Dermis microvascular lymphatic vessel endothelial cell (primary cell): Measurements from ENCODE around the gene CCHCR1. TPM values are rescaled to one million over a fixed set of nuclear protein-coding genes. Genes with fewer than 3 reads are reported as not detected.

Experiments used
- DNase-seq, 2 donors: peaks; one replicate each; pipeline versions ENCODE4 v3.0.0 to v3.0.0-alpha.2; 2010; ENCODE audit warnings: low read depth in 2 of 2
- total RNA-seq: library from RNA; depleted of rRNA; stranded (reverse); fragments of >200 nt; gene quantifications from 2 replicates; pipeline ENCODE4 v1.2.1, GENCODE V29; 2014

Gene CCHCR1
- total RNA-seq, 1 donor from 2014 or later = 11.8 TPM

DNA sequence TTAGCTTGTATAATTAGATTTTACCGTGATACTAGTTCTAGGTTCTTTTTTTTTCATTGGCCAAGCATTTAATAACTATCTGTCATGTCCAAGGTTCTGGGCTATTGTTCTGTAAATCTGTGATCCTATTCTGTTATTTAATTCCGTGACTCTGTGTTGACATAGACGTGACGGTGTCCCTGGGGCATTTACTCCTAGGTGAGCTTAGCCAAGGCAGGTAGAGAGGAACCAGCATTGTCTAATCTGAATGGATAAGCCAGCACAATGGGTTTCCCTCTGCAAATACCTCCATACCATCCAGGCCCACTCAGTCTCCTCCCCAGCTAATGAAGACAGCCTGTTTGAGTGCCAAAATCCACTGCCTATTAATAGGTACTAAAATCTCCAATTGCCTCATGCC, 28.5 kb downstream of the CCHCR1 start:
- DNase-seq = no peak

DNA sequence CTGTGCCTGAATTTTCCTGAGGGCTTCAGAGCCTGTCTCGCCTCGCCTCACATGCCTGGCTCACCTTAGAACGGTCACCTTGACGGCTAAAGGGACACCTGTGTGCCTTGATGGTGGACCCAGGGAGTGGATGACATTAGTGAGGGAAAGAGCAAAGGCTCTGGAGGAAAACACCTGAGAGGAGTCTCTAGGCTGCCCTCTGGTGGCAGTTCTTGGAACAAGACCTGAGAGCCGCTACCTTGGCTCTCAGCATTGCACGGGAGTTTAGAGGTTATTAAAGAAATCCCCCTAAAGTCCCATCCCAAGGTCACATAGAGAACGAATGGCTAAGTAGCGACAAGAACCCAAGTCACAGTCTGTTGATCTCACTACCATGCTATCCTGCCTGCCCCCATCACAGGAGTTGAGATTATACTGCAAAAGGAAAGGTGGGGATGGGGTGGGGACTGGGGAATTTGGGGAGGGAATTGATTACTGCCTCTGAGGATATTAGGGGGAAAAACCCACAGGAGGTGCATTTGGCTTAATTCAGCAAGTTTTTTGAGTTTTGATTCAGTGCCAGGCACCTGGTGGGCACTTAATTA, 29.4 kb downstream of the CCHCR1 start:
- peak in 1 of 2 donors; percentile 50 for DNase-seq

DNA sequence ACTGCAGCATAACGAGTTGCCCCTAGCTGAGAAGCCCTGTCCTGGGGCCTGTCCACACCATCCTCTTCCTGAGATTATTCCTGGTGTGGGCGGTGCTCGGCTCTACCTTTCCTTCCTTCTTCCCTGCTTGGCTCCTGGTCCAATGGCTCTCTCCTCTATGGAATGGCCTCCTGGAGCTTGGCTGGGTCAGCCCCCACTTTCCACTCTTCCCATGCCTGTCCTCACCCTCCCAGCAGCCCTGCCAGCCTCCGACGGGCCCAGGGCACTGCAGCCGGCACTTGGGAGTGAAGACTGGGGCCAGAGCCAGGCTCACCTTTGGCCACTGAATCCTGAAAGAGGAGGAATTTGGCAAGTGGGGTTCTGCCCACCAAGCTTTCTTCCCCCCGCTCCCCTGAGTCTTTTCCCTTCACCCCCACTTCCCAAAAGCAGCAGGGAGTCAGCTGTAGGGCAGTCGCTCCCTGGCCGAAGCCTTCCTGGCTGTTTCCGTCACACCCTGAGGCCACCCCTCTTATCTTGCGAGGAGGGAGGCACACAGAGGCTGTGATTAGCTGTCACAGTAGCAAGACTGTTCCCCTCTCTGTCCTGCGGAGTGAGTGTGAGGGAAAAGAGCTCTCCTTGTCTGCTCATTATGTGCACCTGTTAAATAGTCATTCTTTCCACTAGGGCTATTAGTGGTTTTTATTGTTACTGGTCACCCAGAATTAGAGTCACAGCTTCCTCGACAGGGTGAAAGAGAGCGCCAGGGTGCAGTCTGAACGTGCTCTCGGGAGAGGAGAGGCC, 31.0 kb downstream of the CCHCR1 start:
- no peak for DNase-seq

DNA sequence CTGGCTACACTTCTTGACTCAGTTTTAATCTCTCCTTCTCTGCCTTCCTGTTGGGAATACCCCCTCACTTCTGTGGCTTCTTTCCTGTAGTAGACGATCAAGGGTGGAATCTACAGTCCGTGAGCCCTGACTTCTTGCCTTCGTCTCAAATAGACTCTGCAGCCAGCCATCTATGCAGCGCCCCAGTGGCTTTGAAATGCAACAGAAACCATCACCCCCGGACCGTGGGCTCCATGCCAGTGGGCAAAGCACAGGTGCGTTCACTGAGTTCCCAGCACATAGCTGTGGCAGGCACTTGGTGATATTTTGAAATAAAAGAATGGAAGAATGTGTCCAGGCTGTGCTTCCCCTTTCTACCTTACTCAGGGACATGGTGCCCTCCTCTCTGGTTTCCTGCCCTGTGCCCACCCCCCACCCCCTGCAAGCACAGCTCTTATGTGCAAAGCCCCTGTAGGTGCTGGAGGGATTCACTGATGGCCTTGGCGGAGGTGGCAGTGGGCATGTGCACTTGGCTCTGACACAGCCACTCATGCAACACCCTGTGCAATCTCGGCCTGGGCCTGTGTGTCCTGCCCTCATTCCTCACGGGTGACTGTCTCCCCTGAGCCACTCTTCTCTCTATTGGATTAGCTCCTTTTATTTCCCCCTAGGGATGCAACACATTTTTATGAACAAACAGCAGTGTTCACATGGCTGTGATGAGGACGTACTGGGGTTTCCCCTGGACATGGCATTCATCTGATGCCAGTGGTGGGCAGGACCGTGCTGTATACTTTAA, 31.8 kb downstream of the CCHCR1 start:
- peak in 1 of 2 donors; percentile 37 for DNase-seq

DNA sequence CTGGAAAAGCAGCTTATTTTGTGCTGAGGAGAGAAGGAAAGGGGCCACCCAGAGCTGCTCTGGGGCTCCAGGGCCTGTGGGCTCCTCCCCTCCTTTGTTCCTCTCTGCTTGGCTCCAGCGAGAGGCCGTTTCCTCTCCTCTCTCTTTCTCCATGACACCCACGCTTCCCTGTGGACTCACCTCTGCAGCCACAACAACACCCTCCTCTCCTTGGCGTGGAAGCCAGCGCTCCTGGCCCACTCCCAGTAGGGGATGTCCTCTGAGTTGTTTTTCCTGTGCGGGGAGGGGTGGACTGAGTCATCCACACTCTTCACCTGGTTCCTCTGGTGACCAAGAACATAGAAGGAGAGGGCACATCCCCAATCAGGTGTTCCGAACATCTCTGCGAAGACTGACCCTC, 32.4 kb downstream of the CCHCR1 start:
- DNase-seq = peak; percentile 47 to 92

DNA sequence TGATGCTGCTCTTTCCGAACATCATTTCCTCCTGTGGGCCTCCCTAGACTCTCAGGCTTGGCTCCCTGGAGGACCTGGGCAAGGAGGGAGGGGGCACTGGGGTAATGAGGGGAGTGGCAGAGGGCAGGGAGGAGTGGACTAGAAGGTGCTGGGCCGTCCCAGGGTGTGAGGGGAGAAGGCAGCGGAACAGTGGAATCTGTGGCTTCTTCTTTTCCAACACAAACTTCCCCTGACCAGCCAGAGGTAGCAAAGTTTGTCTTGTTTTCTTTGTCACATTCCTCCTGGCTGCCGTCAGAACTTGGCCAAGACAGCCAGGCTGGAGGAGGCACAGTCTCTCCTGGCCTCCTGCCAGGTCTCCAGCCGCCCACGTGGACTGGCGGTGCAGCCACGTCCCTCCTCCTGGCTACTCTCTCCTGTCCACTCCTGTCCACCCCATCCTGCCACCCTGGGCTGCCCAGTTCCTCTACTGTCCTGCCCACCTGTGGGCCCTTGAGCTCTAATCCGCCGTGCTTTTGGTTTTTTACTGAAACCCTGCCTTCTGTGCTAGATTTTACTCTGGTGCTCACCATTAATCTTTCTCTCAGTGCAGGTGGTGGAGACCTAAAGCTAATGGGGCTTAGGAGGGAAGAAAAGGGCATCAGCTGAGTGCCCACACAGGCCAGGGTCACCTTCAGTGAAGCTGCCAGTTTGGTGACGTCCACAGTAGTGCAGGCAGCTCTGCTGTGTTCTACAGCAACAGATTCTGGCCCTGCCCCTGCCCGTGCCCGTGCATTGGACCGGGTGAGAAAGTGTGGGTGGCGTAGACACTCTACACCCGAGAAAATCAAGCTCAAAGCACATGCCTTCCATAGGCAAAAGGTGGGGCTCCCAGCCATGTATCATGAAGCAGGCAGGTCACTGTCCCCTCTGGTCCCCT, 34.6 kb downstream of the CCHCR1 start:
- peak in 1 of 2 donors; percentile 89 for DNase-seq

DNA sequence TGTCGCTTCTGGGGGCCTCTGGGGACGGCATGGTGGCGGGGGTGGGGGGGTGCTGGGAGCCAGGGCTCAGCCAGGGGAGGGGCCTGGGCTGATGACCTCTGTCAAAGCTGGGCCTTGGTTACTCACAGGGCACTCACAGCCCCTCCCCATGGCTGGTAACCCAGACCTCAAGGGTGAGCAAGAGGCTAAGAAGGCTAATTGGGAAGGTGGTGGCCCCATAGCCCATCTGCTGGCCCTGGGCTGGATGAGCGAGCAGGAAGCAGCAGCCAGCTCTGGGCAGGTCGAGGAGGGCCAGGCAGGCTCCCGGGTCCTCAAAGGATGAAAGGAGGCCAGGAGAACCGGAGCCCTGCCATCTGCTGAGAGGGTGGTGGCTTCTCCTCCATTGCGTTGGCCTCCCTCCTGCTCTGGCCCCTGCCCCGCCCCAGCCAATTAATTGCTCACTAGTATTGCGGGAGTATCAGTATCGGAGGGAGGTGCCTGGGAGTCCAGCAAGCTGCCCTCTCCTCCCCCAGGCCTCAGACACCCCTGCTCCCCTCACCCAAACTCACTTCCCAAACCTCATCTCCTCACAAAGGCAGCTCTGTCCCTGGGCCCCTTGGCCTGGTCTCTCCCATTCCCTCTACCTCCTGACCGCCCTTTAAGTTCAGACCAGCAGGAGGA, 36.3 kb downstream of the CCHCR1 start:
- no peak for DNase-seq

DNA sequence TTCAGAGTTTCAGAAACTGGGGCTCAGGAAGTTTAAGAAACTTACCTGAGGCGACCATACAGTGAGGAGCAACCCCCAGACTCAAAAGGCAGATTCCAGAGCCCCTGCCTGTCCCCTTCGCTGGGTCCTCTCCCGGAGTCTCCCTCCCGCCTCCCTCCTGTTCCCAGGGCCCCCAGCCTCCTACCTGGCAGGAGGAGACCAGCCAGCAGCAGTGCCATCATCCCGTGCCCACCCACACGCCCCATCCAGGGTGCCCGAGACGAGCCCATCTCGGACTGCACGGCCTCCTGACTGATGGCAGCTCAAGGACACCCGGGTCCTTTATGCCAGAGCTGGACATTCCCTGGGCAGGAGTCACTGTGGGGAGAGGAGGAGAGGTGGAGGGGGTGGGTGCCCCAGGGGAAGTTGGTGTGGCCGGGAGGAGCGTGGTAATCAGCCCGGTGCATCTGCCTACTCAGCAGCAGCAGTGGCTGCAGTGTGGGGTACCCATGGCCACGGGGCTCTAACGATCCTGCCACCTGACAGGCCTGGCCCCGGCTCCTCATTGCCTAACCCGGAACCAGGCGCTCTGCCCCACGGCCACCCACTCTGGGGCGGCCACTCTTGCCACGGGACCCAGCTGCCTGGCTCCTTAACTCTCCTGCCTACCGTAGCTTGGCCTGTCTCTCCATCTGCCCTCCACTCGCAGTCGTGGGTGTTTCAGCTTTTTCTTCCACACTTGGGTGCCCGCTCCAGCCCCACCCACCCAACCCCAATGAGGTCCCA, 37.3 kb downstream of the CCHCR1 start, which contains the start of gene CDSN:
Gene CDSN, minus strand, starts transcription at position 296 of the 765 bp plus-strand sequence. Its CDS starts 27 bp downstream, at position 269.
- no peak for DNase-seq

DNA sequence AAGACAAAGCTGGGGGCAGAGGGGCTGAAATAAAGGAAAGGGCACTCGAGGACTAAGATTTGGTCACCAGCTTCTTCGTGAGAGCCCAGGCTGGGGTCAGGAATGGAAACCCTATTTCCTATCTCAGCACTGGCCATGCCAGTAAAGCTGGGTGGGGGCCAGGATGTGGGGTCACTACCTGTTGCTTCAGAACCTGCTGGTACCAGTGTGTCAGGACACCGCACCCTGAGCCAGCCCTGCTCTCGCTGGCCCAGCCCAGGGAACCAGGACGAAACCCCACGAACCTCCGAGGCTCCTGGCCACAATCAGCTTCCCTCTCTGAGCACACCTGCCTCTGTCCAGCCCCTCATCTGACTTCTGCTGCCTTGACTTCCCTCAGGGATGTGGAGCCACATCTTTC, 39.4 kb downstream of the CCHCR1 start:
- DNase-seq = no peak

DNA sequence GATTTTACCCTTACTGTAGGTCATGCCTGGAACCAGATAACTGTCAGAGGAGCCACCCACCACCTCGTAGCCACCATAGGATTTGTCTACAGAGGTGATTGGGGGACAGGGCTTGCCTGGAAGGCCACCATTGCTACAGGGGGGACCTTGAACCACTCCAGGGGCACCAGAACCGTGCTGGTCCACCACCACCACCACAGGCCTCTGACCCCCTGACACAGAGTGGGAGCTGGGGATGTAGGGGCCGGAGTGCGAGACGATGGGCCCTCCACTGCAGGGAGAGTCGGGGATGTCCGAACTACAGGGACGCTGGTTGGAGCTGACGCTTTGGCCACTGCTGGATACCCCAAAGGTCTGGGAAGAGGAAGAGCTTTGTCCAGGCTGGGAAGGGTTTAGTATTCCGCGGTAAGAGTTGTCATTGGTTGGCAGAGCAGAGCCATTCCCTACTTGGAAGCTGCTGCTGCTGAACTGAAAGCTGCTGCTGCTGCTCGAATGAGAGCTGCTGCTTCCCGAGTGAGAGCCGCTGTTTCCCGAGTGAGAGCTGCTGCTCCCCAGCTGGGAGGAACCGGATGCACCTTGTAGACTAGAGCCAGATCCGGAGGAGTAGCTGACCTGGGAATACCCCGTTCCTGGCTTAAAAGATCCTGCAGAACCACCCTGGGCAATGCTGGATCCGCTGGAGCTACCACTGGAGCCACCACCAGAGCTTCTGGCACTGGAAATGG, 40.8 kb downstream of the CCHCR1 start:
- peak in 1 of 2 donors; percentile 74 for DNase-seq

DNA sequence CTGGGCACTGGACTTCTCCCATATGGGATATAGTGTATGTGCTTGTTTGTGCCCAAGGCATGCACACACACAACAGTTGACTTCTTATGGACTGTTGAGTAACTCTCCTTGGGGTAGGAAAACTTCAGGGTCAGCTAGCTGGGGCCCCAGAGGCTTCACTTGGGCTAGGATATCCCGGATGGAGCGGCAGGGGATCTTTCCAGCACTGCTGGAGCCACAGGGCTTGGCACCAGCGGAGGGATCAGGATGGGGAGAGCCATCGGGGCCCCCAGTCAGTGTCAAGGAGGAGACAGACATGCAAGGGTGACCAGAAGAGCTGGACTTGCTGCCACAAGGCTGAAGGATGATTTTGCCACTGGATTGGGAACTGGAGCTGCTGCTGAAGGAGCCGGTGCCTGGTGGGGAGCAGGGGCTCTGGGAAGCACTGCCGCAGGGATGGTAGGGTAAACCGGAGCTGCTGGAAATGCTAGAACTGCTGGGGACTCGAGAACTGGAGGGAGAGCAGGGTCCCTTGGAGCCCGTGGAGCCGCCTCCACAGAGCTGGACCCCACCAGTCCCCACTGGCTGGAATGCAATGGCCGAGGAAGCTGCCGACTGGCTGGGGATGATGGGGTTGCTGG, 41.6 kb downstream of the CCHCR1 start:
- DNase-seq = no peak

DNA sequence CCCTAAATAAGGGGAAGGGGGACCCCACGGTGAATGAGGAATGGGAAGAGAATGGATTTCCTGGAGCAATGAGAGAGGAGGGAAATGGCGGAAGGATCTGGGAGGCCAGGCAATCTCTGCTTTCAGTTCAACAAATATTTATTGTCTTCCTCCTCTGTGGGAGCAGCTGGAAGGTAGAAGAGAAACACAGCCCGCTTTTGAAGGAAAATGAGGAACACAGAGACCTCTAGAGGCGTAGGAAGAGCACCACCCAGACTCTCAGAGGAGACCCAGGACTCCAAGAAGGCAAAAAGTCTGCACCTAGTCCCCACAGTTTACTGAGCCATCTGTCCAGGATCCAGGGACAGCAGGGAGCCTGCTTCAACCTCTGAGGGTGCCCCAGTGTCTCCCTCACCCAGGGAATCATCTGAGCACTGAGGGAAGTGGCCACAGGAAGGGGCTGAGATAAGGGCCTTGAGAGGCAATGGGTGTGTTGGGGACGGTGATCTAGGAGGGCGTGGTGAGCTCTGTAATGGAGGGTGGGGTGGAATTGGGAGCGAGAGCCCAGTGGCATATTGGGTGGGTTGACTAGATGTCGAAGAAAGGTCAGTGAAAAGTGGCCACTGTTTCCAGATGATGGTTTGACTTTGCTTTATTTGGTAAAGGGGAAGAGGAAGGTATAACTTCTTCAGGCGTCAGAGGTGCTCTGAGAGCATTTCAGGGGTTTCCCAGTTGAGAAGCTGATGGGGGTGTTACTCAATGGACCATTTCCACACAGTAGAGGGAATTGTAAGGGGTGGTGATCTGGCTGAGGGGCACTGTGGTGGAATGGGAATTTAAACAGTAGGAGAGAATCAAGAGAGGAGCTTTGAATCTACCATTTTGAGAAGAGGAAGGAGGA, 42.4 kb downstream of the CCHCR1 start:
- DNase-seq = peak in 1 of 2 donors; percentile 48

DNA sequence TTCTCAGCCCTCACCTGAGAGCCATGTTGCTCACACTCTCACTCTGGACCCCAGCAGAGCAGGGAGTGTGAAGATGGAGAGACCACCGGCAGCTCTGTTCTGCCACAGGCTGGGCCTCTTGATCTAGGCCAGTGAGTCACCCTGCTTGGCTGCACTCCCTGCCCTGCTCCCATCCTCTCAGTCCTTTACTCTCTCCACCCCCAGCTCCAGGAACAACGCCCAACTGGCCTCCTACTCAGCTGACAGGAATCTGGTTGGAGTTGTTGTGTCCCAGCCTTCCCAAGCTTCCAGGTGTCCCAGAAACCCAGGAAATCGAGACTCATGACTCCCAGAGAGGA, 43.1 kb downstream of the CCHCR1 start, which contains the start of gene PSORS1C1:
Gene PSORS1C1, plus strand, starts transcription at position 260 of the 338 bp plus-strand sequence. CDS start 14,833 bp downstream, outside the sequence.
- peak in 1 of 2 donors; percentile 86 for DNase-seq

DNA sequence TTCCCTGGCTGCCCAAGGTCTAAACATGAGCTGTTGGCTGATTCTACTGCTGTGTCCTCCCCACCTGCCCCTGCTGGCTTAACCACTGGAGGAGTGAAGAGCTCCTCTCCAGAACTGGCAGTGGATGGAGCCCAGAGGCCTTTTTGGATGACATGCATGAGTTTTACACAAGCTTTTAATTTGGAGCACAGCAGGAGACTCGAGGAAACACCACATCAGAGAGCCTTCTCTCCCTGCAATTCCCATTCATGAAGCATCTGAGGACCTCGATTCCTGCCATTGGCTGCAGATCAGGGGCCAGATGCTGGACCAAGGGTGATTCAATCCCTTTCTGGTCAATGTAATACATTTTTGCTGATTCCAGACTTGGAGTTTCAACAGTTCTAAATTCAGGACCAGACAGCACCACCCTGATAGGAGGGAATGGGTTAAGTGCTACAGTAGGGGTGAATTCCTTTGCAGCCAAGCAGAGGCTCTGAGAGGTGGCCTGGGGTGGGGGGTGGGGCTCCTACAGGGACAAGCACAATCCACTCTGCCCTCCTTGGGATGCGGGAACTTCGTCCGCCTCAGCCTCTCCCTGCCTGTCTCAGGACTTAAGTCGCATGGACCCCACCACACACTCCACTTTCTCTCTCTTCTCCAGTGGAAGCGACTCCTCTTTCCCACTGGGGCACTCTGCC, 43.6 kb downstream of the CCHCR1 start:
- no peak for DNase-seq

DNA sequence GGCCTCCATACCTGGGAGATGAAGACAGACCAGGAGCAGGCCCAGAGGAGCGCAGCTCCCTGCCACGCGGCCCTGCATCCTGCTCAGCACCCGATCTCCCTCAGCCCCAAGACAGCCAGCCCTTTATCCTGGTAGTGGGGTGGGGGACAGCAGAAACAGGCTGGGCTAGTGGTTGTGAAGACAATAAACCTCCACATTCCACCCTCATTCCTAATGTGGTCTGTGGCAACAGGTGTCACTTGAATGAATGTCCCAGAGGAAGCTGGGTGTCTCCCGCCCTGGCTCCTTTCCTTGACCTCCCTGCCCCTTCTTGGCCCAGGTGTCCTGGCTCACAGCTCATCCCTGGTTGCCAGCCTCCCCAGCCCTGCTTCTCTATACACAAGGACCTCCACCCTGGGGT, 45.1 kb downstream of the CCHCR1 start, which contains the start of gene C6orf15:
Gene C6orf15, minus strand, starts transcription at position 98 of the 400 bp plus-strand sequence. Its CDS starts 20 bp downstream, at position 78.
- no peak for DNase-seq

DNA sequence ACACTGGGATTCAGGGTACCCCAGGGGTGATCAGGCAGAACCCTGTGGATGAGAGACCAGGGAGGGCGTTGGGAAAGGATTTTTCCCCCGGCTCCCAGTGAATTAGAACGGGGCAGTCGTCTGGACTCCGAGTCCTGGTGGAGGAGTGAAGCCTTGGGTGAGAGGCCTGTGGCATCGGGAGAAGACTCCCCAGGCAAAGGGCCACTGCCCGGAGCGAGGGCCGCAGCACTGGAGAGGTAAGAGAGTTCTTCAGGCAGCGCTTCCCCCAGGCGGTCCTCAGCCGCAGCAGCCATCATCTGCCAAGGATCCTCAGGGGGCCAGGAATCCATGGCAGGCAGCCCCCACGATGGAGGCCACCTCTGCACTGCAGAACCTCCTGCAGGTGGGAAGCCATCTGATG, 45.9 kb downstream of the CCHCR1 start:
- no peak for DNase-seq
